GM23338 (cell line): ENCODE data around the gene ABCF2. TPM values are rescaled to one million over a fixed set of nuclear protein-coding genes. Genes with fewer than 3 reads are reported as not detected.

Source experiments
- ATAC-seq: fragments of 200-7000 bp; cut with Tn5 transposase; 3 replicates; pipeline ENCODE4 v1.9.1; 2020
- DNase-seq: peaks from one replicate; pipeline ENCODE4 v3.0.0-alpha.2; 2015; ENCODE audit warnings: low spot score
- H2AFZ ChIP-seq: fragments of 200-600 bp; sonication (generic); 2 replicates; pipeline ENCODE4 v1.8.0; 2016; ENCODE audit warnings: antibody characterized with exemption, mild to moderate bottlenecking, moderate library complexity
- H3F3A ChIP-seq: fragments of 200-600 bp; sonication (generic); replicated peaks from 2 replicates; pipeline ENCODE4 v1.8.0; 2017; ENCODE audit warnings: antibody characterized with exemption, mixed run types, low read depth
- H3K27ac ChIP-seq: fragments of 200-600 bp; sonication (generic); 2 replicates; pipeline ENCODE4 v1.6.1; 2016; ENCODE audit warnings: low read depth
- H3K27me3 ChIP-seq: fragments of 200-600 bp; sonication (generic); 2 replicates; pipeline ENCODE4 v1.8.0; 2016; ENCODE audit warnings: mild to moderate bottlenecking, mixed run types, moderate library complexity; ENCODE audit not compliant: insufficient read depth
- H3K36me3 ChIP-seq: fragments of 200-600 bp; sonication (generic); 2 replicates; pipeline ENCODE4 v1.8.0; 2016; ENCODE audit warnings: mild to moderate bottlenecking; ENCODE audit not compliant: insufficient read depth
- H3K4me1 ChIP-seq: fragments of 200-600 bp; sonication (generic); 2 replicates; pipeline ENCODE4 v1.8.0; 2016; ENCODE audit warnings: mild to moderate bottlenecking, moderate library complexity; ENCODE audit not compliant: insufficient read depth
- H3K4me2 ChIP-seq: fragments of 200-600 bp; sonication (generic); 2 replicates; pipeline ENCODE4 v1.7.1; 2017; ENCODE audit warnings: mixed run types
- H3K4me3 ChIP-seq: fragments of 200-600 bp; sonication (generic); 2 replicates; pipeline ENCODE4 v1.6.1; 2016; ENCODE audit warnings: mixed run types
- H3K79me2 ChIP-seq: fragments of 200-600 bp; sonication (generic); replicated peaks from 2 replicates; pipeline ENCODE4 v1.8.0; 2017; ENCODE audit warnings: mild to moderate bottlenecking; ENCODE audit not compliant: insufficient read depth
- H3K9me2 ChIP-seq: fragments of 200-600 bp; sonication (generic); 2 replicates; pipeline ENCODE4 v1.8.0; 2017; ENCODE audit not compliant: insufficient read depth
- H4K20me1 ChIP-seq: fragments of 200-600 bp; sonication (generic); replicated peaks from 2 replicates; pipeline ENCODE4 v1.8.0; 2017; ENCODE audit warnings: mild to moderate bottlenecking; ENCODE audit not compliant: insufficient read depth
- H3K27ac Mint-ChIP-seq: 2 replicates; pipeline ENCODE4 v1.8.0; 2020; ENCODE audit warnings: inconsistent platforms, mild to moderate bottlenecking, moderate library complexity, mixed read lengths
- H3K27me3 Mint-ChIP-seq: 3 replicates; pipeline ENCODE4 v1.8.0; 2022; ENCODE audit warnings: low read depth, mild to moderate bottlenecking, moderate library complexity, mixed read lengths, inconsistent platforms; ENCODE audit not compliant: insufficient read depth, poor library complexity
- H3K36me3 Mint-ChIP-seq: 3 replicates; pipeline ENCODE4 v1.8.0; 2021; ENCODE audit warnings: low read depth, mild to moderate bottlenecking, inconsistent platforms, moderate library complexity, mixed read lengths
- H3K4me1 Mint-ChIP-seq: 3 replicates; pipeline ENCODE4 v1.8.0; 2020; ENCODE audit warnings: mild to moderate bottlenecking, inconsistent platforms, mixed read lengths
- H3K4me3 Mint-ChIP-seq: 3 replicates; pipeline ENCODE4 v1.8.0; 2021; ENCODE audit warnings: moderate library complexity, mild to moderate bottlenecking, inconsistent platforms, mixed read lengths
- H3K9me3 Mint-ChIP-seq: 3 replicates; pipeline ENCODE4 v1.8.0; 2020; ENCODE audit warnings: moderate library complexity, mild to moderate bottlenecking, inconsistent platforms, mixed read lengths
- CREB1 ChIP-seq: fragments of 250-450 bp; sonication (Bioruptor Pico); IDR thresholded peaks from 2 replicates; pipeline ENCODE4 v1.5.0; 2020; ENCODE audit warnings: low read depth, mild to moderate bottlenecking, moderate library complexity
- EZH2 ChIP-seq: fragments of 200-600 bp; sonication (generic); IDR thresholded peaks from one replicate; pipeline ENCODE4 v1.8.0; 2017; ENCODE audit warnings: antibody characterized with exemption, mild to moderate bottlenecking, low read depth; ENCODE audit not compliant: unreplicated experiment
- EZH2phosphoT487 ChIP-seq: fragments of 200-600 bp; sonication (generic); IDR thresholded peaks from one replicate; pipeline ENCODE4 v1.8.1; 2018; ENCODE audit warnings: antibody characterized with exemption; ENCODE audit not compliant: unreplicated experiment
- JUNB ChIP-seq: IDR thresholded peaks from one replicate; pipeline ENCODE4 v1.6.1; 2016; ENCODE audit warnings: antibody characterized with exemption; ENCODE audit not compliant: unreplicated experiment
- NANOG ChIP-seq: IDR thresholded peaks from 2 replicates; pipeline ENCODE4 v1.6.1; 2016; ENCODE audit warnings: antibody characterized with exemption, borderline replicate concordance
- POLR2AphosphoS5 ChIP-seq: IDR thresholded peaks from 2 replicates; pipeline ENCODE4 v1.6.1; 2016; ENCODE audit warnings: antibody characterized with exemption, low read depth
- REST ChIP-seq: IDR thresholded peaks from one replicate; pipeline ENCODE4 v1.6.1; 2018; ENCODE audit warnings: antibody characterized with exemption; ENCODE audit not compliant: unreplicated experiment
- STAT1 ChIP-seq: IDR thresholded peaks from one replicate; pipeline ENCODE4 v1.6.1; 2016; ENCODE audit warnings: antibody characterized with exemption; ENCODE audit not compliant: unreplicated experiment
- ZNF331 ChIP-seq: fragments of 250-450 bp; sonication (Bioruptor Pico); IDR thresholded peaks from 2 replicates; pipeline ENCODE4 v1.5.0; 2020; ENCODE audit warnings: low read depth, mild to moderate bottlenecking, moderate library complexity
- ZNF462 ChIP-seq: fragments of 250-450 bp; sonication (Bioruptor Pico); IDR thresholded peaks from 2 replicates; pipeline ENCODE4 v1.5.0; 2020; ENCODE audit warnings: mild to moderate bottlenecking, moderate library complexity
- polyA plus RNA-seq: library from polyadenylated mRNA; unstranded; fragments of >200 nt; fragmentation: Nextera tagmentation; extraction: Ambion mirVana; gene quantifications from 2 replicates; pipeline ENCODE4 v1.2.1, GENCODE V29; 2016
- total RNA-seq: library from RNA; depleted of rRNA; stranded (reverse); fragments of >200 nt; shearing (Covaris generic); gene quantifications from 2 replicates; pipeline ENCODE4 v1.2.3, GENCODE V29; 2014
- TF ChIP-seq, protein P1 (sequence below): IDR thresholded peaks from 2 replicates; pipeline ENCODE4 v1.6.1; 2016; ENCODE audit warnings: antibody characterized with exemption
- TF ChIP-seq, protein P2 (sequence below), 2 experiments: fragments of 200-600 bp in 1 of 2; sonication (generic) in 1 of 2; conservative IDR thresholded peaks; 2 replicates each; pipeline versions ENCODE4 v1.5.1 to v1.6.1; 2016 to 2017; ENCODE audit warnings: antibody characterized with exemption in 2 of 2, low read depth in 2 of 2, mild to moderate bottlenecking in 2 of 2, moderate library complexity in 1 of 2

The ABCF2 gene
- total and polyA plus RNA-seq, 2 experiments from 2014 or later = 18.7 to 58.7 TPM

DNA sequence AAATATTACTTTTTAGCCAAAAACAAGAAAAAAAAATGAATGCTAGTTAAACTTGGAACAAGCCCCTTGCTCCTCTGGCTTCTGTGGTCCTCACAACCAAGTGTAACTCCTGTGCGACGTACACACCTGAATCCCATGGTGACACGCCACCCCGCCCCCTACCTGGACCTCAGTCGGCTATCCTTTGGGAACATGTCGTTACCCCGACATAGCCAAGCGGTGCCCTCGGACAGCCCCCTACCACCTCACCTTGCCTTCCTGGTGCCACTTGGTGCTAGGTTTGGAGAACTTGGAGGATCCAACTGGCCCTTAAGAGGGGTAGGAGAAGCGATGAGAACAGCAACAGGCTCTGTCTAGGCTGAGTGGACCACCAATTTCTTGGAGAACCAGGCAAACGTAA, 33.5 kb upstream of the ABCF2 start:
- Histone ChIP-seq H3K27me3 (no peaks in the 10 kb centered on the region), H2AFZ (no peak overlapping the region), H3K9me2 (no peaks in the 10 kb centered on the region), H3F3A (no peaks in the 10 kb centered on the region), H4K20me1 (no peaks in the 10 kb centered on the region), H3K4me3 (no peak overlapping the region), H3K27ac (no peak overlapping the region), H3K79me2 (no peaks in the 10 kb centered on the region), H3K36me3 (no peaks in the 10 kb centered on the region), H3K4me2 (no peak overlapping the region), H3K4me1 (no peaks in the 10 kb centered on the region)
- DNase-seq (no peak), ATAC-seq (no peak)
- Mint-ChIP-seq H3K4me3 (no peak overlapping the region), H3K36me3 (no peaks in the 10 kb centered on the region; the same call in 2 of the 3 replicates), H3K4me1 (peaks cover 13% of the 10 kb centered on the region), H3K27ac (no peak overlapping the region), H3K27me3 (peaks cover 16% of the 10 kb centered on the region), H3K9me3 (no peaks in the 10 kb centered on the region)
- TF ChIP-seq EZH2phosphoT487 = no peak
- TF ChIP-seq, protein P1, sequence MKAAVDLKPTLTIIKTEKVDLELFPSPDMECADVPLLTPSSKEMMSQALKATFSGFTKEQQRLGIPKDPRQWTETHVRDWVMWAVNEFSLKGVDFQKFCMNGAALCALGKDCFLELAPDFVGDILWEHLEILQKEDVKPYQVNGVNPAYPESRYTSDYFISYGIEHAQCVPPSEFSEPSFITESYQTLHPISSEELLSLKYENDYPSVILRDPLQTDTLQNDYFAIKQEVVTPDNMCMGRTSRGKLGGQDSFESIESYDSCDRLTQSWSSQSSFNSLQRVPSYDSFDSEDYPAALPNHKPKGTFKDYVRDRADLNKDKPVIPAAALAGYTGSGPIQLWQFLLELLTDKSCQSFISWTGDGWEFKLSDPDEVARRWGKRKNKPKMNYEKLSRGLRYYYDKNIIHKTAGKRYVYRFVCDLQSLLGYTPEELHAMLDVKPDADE = no peak
- TF ChIP-seq STAT1 = no peak
- TF ChIP-seq, protein P2, sequence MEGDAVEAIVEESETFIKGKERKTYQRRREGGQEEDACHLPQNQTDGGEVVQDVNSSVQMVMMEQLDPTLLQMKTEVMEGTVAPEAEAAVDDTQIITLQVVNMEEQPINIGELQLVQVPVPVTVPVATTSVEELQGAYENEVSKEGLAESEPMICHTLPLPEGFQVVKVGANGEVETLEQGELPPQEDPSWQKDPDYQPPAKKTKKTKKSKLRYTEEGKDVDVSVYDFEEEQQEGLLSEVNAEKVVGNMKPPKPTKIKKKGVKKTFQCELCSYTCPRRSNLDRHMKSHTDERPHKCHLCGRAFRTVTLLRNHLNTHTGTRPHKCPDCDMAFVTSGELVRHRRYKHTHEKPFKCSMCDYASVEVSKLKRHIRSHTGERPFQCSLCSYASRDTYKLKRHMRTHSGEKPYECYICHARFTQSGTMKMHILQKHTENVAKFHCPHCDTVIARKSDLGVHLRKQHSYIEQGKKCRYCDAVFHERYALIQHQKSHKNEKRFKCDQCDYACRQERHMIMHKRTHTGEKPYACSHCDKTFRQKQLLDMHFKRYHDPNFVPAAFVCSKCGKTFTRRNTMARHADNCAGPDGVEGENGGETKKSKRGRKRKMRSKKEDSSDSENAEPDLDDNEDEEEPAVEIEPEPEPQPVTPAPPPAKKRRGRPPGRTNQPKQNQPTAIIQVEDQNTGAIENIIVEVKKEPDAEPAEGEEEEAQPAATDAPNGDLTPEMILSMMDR (conservative IDR thresholded peaks at IDR 0.05; ENCODE audit: low read depth in 2 of 2) = no peak
- TF ChIP-seq JUNB = no peak
- TF ChIP-seq ZNF462 (CRISPR knock-in tag) = no peak
- no peak for TF ChIP-seq ZNF331 (CRISPR knock-in tag)
- TF ChIP-seq NANOG = no peak
- no peak for TF ChIP-seq POLR2AphosphoS5
- no peak for TF ChIP-seq EZH2
- no peak for TF ChIP-seq CREB1
- no peak for TF ChIP-seq REST
